ENCODE measurements around the gene PECR. TPM values are rescaled to one million over a fixed set of nuclear protein-coding genes. Genes with fewer than 3 reads are reported as not detected.

Gene PECR
- total RNA-seq, 1 experiment from 2014 or later = 13.9 TPM

DNA sequence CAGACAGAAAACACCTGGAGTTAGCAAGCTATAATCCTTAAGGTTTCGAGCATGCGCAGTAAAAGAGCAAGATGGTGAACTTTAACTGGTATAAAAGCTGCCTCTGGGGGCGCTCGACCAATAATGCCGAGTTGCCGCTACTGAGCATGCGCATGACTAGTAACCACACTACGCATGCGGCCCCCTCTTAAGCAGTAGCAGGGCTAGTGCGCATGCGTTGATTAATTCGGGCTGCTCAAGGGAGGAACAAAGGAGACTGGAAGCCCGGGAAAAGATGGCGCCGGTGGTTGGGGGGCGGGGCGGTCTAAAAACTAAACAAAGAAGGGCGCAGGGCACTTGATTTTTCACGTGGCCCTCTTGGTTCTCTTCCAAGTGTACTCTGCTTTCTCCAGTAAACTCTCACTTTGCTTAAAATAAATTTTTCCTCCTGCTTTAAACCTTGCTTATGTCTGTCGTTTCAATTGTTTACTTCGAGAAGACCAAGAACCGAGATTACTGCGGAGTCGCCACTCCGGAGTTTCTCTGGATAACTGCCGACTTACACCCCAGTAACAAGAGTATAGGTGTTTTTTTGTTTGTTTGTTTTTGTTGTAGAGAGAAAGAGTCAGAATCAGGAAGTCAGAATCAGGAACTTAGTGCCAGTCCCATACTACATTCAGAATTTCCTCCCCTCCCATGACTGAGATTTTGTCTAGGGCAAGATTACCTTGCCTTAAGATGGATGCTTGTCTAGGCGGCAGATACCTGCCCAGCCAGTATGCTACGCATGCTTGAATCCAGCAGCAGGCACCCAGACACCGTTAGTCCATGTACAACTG lies 33.3 kb upstream of the PECR start (continued):
- TF ChIP-seq, protein P1, sequence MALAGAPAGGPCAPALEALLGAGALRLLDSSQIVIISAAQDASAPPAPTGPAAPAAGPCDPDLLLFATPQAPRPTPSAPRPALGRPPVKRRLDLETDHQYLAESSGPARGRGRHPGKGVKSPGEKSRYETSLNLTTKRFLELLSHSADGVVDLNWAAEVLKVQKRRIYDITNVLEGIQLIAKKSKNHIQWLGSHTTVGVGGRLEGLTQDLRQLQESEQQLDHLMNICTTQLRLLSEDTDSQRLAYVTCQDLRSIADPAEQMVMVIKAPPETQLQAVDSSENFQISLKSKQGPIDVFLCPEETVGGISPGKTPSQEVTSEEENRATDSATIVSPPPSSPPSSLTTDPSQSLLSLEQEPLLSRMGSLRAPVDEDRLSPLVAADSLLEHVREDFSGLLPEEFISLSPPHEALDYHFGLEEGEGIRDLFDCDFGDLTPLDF (CRISPR knock-in tag; IDR thresholded peaks at IDR 0.05) = no peak
- TF ChIP-seq ZNF219 (CRISPR knock-in tag; IDR thresholded peaks at IDR 0.05; ENCODE audit: borderline replicate concordance) (no peak), PRRX2 (CRISPR knock-in tag; IDR thresholded peaks at IDR 0.05) (0 out of 2 replicates have a peak, but pooled peaks have one; percentile 88), ZNF121 (CRISPR knock-in tag; IDR thresholded peaks at IDR 0.05) (no peak), TEAD4 (CRISPR knock-in tag; IDR thresholded peaks at IDR 0.05) (no peak), TP53 (CRISPR knock-in tag; IDR thresholded peaks at IDR 0.05) (no peak), ELF4 (CRISPR knock-in tag; IDR thresholded peaks at IDR 0.05; ENCODE audit: low read depth) (no peak), JAZF1 (CRISPR knock-in tag; IDR thresholded peaks at IDR 0.05) (no peak), NFYB (CRISPR knock-in tag; conservative IDR thresholded peaks at IDR 0.05; ENCODE audit: low read depth) (no peak), FOXK1 (CRISPR knock-in tag; IDR thresholded peaks at IDR 0.05) (no peak), NR3C1 (CRISPR knock-in tag; conservative IDR thresholded peaks at IDR 0.05; ENCODE audit: low read depth) (no peak)
- TF ChIP-seq, protein P2, sequence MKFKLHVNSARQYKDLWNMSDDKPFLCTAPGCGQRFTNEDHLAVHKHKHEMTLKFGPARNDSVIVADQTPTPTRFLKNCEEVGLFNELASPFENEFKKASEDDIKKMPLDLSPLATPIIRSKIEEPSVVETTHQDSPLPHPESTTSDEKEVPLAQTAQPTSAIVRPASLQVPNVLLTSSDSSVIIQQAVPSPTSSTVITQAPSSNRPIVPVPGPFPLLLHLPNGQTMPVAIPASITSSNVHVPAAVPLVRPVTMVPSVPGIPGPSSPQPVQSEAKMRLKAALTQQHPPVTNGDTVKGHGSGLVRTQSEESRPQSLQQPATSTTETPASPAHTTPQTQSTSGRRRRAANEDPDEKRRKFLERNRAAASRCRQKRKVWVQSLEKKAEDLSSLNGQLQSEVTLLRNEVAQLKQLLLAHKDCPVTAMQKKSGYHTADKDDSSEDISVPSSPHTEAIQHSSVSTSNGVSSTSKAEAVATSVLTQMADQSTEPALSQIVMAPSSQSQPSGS (CRISPR knock-in tag; IDR thresholded peaks at IDR 0.05; ENCODE audit: borderline replicate concordance, low read depth) = no peak
- TF ChIP-seq, protein P3, sequence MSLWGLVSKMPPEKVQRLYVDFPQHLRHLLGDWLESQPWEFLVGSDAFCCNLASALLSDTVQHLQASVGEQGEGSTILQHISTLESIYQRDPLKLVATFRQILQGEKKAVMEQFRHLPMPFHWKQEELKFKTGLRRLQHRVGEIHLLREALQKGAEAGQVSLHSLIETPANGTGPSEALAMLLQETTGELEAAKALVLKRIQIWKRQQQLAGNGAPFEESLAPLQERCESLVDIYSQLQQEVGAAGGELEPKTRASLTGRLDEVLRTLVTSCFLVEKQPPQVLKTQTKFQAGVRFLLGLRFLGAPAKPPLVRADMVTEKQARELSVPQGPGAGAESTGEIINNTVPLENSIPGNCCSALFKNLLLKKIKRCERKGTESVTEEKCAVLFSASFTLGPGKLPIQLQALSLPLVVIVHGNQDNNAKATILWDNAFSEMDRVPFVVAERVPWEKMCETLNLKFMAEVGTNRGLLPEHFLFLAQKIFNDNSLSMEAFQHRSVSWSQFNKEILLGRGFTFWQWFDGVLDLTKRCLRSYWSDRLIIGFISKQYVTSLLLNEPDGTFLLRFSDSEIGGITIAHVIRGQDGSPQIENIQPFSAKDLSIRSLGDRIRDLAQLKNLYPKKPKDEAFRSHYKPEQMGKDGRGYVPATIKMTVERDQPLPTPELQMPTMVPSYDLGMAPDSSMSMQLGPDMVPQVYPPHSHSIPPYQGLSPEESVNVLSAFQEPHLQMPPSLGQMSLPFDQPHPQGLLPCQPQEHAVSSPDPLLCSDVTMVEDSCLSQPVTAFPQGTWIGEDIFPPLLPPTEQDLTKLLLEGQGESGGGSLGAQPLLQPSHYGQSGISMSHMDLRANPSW (CRISPR knock-in tag; conservative IDR thresholded peaks at IDR 0.05; ENCODE audit: low read depth) = no peak
- TF ChIP-seq, protein P4, sequence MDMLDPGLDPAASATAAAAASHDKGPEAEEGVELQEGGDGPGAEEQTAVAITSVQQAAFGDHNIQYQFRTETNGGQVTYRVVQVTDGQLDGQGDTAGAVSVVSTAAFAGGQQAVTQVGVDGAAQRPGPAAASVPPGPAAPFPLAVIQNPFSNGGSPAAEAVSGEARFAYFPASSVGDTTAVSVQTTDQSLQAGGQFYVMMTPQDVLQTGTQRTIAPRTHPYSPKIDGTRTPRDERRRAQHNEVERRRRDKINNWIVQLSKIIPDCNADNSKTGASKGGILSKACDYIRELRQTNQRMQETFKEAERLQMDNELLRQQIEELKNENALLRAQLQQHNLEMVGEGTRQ (CRISPR knock-in tag; IDR thresholded peaks at IDR 0.05) = no peak
- TF ChIP-seq, protein P5, sequence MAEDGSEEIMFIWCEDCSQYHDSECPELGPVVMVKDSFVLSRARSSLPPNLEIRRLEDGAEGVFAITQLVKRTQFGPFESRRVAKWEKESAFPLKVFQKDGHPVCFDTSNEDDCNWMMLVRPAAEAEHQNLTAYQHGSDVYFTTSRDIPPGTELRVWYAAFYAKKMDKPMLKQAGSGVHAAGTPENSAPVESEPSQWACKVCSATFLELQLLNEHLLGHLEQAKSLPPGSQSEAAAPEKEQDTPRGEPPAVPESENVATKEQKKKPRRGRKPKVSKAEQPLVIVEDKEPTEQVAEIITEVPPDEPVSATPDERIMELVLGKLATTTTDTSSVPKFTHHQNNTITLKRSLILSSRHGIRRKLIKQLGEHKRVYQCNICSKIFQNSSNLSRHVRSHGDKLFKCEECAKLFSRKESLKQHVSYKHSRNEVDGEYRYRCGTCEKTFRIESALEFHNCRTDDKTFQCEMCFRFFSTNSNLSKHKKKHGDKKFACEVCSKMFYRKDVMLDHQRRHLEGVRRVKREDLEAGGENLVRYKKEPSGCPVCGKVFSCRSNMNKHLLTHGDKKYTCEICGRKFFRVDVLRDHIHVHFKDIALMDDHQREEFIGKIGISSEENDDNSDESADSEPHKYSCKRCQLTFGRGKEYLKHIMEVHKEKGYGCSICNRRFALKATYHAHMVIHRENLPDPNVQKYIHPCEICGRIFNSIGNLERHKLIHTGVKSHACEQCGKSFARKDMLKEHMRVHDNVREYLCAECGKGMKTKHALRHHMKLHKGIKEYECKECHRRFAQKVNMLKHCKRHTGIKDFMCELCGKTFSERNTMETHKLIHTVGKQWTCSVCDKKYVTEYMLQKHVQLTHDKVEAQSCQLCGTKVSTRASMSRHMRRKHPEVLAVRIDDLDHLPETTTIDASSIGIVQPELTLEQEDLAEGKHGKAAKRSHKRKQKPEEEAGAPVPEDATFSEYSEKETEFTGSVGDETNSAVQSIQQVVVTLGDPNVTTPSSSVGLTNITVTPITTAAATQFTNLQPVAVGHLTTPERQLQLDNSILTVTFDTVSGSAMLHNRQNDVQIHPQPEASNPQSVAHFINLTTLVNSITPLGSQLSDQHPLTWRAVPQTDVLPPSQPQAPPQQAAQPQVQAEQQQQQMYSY (CRISPR knock-in tag; IDR thresholded peaks at IDR 0.05) = no peak
- TF ChIP-seq, protein P6, sequence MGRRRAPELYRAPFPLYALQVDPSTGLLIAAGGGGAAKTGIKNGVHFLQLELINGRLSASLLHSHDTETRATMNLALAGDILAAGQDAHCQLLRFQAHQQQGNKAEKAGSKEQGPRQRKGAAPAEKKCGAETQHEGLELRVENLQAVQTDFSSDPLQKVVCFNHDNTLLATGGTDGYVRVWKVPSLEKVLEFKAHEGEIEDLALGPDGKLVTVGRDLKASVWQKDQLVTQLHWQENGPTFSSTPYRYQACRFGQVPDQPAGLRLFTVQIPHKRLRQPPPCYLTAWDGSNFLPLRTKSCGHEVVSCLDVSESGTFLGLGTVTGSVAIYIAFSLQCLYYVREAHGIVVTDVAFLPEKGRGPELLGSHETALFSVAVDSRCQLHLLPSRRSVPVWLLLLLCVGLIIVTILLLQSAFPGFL (CRISPR knock-in tag; IDR thresholded peaks at IDR 0.05; ENCODE audit: borderline replicate concordance) = no peak
- TF ChIP-seq, protein P7, sequence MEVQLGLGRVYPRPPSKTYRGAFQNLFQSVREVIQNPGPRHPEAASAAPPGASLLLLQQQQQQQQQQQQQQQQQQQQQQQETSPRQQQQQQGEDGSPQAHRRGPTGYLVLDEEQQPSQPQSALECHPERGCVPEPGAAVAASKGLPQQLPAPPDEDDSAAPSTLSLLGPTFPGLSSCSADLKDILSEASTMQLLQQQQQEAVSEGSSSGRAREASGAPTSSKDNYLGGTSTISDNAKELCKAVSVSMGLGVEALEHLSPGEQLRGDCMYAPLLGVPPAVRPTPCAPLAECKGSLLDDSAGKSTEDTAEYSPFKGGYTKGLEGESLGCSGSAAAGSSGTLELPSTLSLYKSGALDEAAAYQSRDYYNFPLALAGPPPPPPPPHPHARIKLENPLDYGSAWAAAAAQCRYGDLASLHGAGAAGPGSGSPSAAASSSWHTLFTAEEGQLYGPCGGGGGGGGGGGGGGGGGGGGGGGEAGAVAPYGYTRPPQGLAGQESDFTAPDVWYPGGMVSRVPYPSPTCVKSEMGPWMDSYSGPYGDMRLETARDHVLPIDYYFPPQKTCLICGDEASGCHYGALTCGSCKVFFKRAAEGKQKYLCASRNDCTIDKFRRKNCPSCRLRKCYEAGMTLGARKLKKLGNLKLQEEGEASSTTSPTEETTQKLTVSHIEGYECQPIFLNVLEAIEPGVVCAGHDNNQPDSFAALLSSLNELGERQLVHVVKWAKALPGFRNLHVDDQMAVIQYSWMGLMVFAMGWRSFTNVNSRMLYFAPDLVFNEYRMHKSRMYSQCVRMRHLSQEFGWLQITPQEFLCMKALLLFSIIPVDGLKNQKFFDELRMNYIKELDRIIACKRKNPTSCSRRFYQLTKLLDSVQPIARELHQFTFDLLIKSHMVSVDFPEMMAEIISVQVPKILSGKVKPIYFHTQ (CRISPR knock-in tag; IDR thresholded peaks at IDR 0.05) = 0 out of 2 replicates have a peak, but pooled peaks have one; percentile 72
- TF ChIP-seq, protein P8, sequence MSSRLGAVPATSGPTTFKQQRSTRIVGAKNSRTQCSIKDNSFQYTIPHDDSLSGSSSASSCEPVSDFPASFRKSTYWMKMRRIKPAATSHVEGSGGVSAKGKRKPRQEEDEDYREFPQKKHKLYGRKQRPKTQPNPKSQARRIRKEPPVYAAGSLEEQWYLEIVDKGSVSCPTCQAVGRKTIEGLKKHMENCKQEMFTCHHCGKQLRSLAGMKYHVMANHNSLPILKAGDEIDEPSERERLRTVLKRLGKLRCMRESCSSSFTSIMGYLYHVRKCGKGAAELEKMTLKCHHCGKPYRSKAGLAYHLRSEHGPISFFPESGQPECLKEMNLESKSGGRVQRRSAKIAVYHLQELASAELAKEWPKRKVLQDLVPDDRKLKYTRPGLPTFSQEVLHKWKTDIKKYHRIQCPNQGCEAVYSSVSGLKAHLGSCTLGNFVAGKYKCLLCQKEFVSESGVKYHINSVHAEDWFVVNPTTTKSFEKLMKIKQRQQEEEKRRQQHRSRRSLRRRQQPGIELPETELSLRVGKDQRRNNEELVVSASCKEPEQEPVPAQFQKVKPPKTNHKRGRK (CRISPR knock-in tag; IDR thresholded peaks at IDR 0.05; ENCODE audit: borderline replicate concordance) = no peak
- TF ChIP-seq, protein P9, sequence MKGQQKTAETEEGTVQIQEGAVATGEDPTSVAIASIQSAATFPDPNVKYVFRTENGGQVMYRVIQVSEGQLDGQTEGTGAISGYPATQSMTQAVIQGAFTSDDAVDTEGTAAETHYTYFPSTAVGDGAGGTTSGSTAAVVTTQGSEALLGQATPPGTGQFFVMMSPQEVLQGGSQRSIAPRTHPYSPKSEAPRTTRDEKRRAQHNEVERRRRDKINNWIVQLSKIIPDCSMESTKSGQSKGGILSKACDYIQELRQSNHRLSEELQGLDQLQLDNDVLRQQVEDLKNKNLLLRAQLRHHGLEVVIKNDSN (CRISPR knock-in tag; IDR thresholded peaks at IDR 0.05) = no peak
- TF ChIP-seq, protein P10, sequence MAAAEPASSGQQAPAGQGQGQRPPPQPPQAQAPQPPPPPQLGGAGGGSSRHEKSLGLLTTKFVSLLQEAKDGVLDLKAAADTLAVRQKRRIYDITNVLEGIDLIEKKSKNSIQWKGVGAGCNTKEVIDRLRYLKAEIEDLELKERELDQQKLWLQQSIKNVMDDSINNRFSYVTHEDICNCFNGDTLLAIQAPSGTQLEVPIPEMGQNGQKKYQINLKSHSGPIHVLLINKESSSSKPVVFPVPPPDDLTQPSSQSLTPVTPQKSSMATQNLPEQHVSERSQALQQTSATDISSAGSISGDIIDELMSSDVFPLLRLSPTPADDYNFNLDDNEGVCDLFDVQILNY (CRISPR knock-in tag; IDR thresholded peaks at IDR 0.05) = peak; percentile 56; the same call in 1 of the 2 replicates
